ENCODE data around the gene MBD3L2. TPM values are rescaled to one million over a fixed set of nuclear protein-coding genes. Genes with fewer than 3 reads are reported as not detected.
"Not testable (repeated sequence)": the region's sequence is repeated elsewhere in the genome, so short reads cannot be mapped to it uniquely, and the experiment has no call there.

MBD3L2 gene
- total RNA-seq, 4 donors from 2014 or later, result not detected

DNA sequence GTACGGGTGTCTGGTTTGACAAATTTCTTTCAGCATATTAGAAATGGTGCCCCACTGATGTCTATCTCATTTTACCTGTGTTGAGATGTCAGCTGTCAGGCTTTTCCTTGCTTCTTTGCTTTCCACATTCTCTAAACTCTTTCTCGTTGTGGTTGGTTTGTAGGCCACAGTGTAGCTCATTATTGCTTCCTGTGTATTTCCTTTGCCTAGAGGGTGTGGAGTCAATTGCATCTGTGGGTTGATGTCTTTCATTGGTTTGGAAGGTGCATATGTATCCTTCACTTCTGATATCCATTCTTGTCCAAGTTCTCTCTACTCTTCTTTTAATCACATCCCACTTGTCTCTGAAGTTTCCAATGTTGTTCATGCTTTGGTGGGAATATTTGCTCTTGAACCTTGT, 7.6 kb upstream of the MBD3L2 start:
- DNase-seq; H3K36me3 ChIP-seq; H3K4me1 ChIP-seq; intact Hi-C loops (cut with DNase I); H3K27me3 ChIP-seq; H3K27ac ChIP-seq; H3K4me3 ChIP-seq (replicated peaks in 1 of 3); H3K9me3 ChIP-seq: not testable (repeated sequence)
- WGBS, 2 donors, result no CpG with 5 or more reads among the region's 2 CpGs

DNA sequence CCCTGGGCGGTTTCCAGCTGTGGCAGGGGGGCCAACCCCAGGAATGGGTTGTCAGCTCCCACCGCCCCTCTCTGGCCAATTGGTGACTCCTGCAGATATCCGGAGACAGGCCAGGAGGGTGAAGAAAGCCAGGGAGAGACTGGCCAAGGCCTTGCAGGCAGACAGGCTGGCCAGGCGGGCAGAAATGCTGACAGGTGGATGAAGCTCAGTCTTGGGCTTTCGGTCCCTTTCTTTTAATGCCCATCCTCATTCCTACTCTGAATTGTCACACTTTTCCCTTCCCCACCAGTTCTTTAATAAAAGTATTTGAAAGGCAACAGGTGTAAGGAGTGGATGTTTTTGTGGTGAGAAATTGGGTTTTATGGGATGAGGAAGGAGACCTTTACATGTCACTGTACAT, 2.3 kb downstream of the MBD3L2 start:
- H3K27me3 ChIP-seq; H3K36me3 ChIP-seq; H3K4me3 ChIP-seq (replicated peaks in 1 of 3); DNase-seq; H3K9me3 ChIP-seq; intact Hi-C loops (cut with DNase I); H3K4me1 ChIP-seq; H3K27ac ChIP-seq: not testable (repeated sequence)
- 64% methylated on average over 3 of the region's 5 CpGs; no CpG with 5 or more reads in 1 of the 2 donors for WGBS, 2 donors

DNA sequence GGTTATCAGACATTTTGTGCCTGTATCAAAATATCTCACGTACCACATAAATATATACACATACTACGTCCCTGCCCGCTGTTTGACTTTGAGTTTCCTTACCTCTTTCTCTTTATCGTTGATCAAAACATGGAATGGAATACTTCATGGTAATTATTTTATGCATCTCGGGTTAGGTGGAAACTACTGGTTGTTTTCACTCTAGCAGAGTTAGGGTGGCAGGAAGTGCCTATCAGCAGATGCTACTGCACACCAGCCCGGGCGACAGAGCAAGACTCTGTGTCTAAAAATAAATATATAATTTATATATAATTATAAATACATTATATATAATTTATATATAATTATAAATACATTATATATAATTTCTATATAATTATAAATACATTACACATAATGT, 3.8 kb downstream of the MBD3L2 start:
- H3K36me3 ChIP-seq; intact Hi-C loops (cut with DNase I); H3K27me3 ChIP-seq; H3K9me3 ChIP-seq; H3K4me3 ChIP-seq (replicated peaks in 1 of 3); H3K4me1 ChIP-seq; H3K27ac ChIP-seq; DNase-seq: not testable (repeated sequence)
- WGBS, 2 donors, result 90 to 91% methylated on average over 7 of the region's 7 CpGs

DNA sequence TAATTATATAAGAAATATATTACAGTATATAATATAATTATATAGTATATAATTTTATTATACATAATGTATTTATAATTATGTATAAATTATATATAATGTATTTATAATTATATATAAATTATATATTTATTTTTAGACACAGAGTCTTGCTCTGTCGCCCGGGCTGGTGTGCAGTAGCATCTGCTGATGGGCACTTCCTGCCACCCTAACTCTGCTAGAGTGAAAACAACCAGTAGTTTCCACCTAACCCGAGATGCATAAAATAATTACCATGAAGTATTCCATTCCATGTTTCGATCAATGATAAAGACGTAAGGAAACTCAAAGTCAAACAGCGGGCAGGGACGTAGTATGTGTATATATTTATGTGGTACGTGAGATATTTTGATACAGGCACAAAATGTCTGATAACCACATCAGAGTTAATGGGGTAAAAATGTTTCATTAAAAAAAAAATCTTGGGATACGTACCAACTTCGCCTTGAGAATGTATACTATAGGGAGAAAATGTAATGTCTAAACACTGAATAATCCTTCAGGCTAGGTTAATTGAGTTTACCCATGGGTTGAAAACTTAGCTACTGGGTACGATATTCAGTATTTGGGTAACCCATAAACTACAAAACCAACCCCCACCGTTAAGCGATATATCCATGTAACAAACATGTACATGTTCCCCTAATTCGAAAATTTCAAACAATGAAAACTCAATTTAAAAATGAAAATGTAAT, 5.7 kb downstream of the MBD3L2 start:
- H3K4me1 ChIP-seq; H3K27me3 ChIP-seq; H3K36me3 ChIP-seq; H3K27ac ChIP-seq; intact Hi-C loops (cut with DNase I); H3K4me3 ChIP-seq (replicated peaks in 1 of 3); H3K9me3 ChIP-seq; DNase-seq: not testable (repeated sequence)
- WGBS, 2 donors, result 94 to 96% methylated on average over 12 to 14 of the region's 14 CpGs

DNA sequence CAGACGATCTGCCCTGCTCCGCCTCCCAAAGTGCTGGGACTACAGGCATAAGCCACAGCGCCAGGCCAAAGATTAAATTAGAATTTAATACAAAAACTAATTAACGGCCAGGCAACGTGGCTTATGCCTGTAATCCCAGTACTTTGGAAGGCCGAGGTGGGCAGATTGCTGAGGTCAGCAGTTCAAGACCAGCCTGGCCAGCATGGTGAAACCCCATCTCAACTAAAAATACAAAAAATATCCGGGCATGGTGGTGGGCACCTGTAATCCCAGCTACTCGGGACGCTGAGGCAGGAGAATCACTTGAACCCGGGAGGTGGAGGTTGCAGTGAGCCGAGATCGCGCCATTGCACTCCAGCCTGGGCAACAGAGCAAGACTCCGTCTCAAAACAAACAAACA, 6.6 kb downstream of the MBD3L2 start:
- H3K36me3 ChIP-seq, result not testable (repeated sequence)
- WGBS, 2 donors, result 92 to 98% methylated on average over 11 to 14 of the region's 14 CpGs

DNA sequence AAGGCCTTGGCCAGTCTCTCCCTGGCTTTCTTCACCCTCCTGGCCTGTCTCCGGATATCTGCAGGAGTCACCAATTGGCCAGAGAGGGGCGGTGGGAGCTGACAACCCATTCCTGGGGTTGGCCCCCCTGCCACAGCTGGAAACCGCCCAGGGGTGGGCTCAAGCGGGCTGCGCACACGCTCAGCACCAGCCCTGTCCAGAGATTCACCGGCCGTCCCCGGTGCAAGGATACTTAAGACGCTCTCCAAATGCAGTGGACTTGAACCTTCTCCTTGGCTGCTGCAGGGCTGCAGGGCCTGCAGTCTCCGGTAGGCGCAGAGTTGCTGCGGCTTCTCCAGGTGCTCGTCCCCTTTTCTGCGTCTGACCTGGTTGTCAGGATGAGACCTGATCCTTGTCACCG, 7.2 kb downstream of the MBD3L2 start:
- H3K9me3 ChIP-seq; DNase-seq; H3K4me1 ChIP-seq; intact Hi-C loops (cut with DNase I); H3K27me3 ChIP-seq; H3K27ac ChIP-seq; H3K4me3 ChIP-seq (replicated peaks in 1 of 3); H3K36me3 ChIP-seq: not testable (repeated sequence)
- 71% methylated on average over 9 of the region's 16 CpGs; no CpG with 5 or more reads in 1 of the 2 donors for WGBS, 2 donors

More for the DNA sequence above, 6.6 kb downstream of the MBD3L2 start:
- DNase-seq; H3K27ac ChIP-seq; intact Hi-C loops (cut with DNase I); H3K4me3 ChIP-seq (replicated peaks in 1 of 3); H3K27me3 ChIP-seq; H3K9me3 ChIP-seq; H3K4me1 ChIP-seq: not testable (repeated sequence)

DNA sequence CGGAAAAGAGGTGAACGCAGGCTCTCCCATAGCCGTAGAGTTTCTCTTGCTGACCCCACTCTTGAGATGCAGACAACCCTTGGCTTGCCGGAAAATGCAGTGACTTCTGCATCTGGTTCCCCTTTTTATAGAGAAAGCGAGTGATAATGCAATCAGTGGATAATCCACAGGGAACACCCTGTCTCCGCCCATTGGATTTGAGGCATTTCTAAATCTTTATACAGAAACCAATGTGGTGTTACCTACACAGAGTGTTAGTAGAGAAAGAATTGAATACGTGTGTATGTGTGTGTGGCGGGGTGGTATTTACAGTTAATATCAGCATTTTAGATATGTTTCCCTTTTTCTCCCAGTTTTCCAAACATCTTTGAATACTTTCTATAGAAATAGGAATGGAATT, 9.5 kb downstream of the MBD3L2 start, which contains the start of gene MBD3L3:
Gene MBD3L3, minus strand, starts transcription at position 101 of the 400 bp plus-strand sequence. Its CDS starts 71 bp downstream, at position 30.
- H3K27me3 ChIP-seq; H3K36me3 ChIP-seq; H3K4me1 ChIP-seq; intact Hi-C loops (cut with DNase I); DNase-seq; H3K4me3 ChIP-seq (replicated peaks in 1 of 3); H3K27ac ChIP-seq; H3K9me3 ChIP-seq: not testable (repeated sequence)
- no CpG with 5 or more reads among the region's 8 CpGs for WGBS, 2 donors

DNA sequence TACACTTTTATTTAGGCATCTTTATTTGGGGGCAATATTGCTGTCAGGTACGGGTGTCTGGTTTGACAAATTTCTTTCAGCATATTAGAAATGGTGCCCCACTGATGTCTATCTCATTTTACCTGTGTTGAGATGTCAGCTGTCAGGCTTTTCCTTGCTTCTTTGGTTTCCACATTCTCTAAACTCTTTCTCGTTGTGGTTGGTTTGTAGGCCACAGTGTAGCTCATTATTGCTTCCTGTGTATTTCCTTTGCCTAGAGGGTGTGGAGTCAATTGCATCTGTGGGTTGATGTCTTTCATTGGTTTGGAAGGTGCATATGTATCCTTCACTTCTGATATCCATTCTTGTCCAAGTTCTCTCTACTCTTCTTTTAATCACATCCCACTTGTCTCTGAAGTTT, 10.9 kb downstream of the MBD3L2 start:
- intact Hi-C loops (cut with DNase I); H3K4me3 ChIP-seq (replicated peaks in 1 of 3): not testable (repeated sequence)
- 55 to 74% methylated on average over 2 of the region's 2 CpGs for WGBS, 2 donors

DNA sequence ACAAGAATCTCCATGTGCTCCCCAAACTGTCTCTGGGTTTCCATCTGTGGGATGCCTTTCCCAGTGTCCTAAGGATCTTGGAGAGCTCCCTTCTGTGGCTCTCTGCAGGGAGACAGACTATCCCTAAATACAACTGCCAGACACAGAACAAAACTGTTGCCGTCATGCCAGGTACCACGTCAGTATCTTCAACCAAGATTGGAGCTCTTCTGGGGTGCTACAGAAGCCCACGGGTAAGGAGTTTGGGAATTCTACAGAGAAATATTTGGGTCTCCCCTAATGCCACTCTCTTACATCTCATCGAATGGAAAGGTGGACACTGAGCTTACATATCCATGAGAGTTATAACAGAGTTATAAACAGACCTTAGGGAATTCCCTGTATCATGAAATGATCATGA, 14.2 kb downstream of the MBD3L2 start:
- DNase-seq, result no peak
- H3K27ac ChIP-seq, result no peak overlapping the region
- no peaks in the 10 kb centered on the region for H3K27me3 ChIP-seq
- TF ChIP-seq POLR2A (IDR thresholded peaks at IDR 0.05), result no peak
- TF ChIP-seq, protein P1, sequence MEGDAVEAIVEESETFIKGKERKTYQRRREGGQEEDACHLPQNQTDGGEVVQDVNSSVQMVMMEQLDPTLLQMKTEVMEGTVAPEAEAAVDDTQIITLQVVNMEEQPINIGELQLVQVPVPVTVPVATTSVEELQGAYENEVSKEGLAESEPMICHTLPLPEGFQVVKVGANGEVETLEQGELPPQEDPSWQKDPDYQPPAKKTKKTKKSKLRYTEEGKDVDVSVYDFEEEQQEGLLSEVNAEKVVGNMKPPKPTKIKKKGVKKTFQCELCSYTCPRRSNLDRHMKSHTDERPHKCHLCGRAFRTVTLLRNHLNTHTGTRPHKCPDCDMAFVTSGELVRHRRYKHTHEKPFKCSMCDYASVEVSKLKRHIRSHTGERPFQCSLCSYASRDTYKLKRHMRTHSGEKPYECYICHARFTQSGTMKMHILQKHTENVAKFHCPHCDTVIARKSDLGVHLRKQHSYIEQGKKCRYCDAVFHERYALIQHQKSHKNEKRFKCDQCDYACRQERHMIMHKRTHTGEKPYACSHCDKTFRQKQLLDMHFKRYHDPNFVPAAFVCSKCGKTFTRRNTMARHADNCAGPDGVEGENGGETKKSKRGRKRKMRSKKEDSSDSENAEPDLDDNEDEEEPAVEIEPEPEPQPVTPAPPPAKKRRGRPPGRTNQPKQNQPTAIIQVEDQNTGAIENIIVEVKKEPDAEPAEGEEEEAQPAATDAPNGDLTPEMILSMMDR (IDR thresholded peaks at IDR 0.05), result no peak
- 84 to 90% methylated on average over 4 of the region's 4 CpGs for WGBS, 2 donors
- no peak overlapping the region for H3K4me3 ChIP-seq (replicated peaks in 1 of 3)
- H3K4me1 ChIP-seq, result no peaks in the 10 kb centered on the region
- no peaks in the 10 kb centered on the region for H3K36me3 ChIP-seq
- no peaks in the 10 kb centered on the region for H3K9me3 ChIP-seq
- intact Hi-C loops (cut with DNase I), result no loop called here

More for the DNA sequence above, 10.9 kb downstream of the MBD3L2 start:
- not testable (repeated sequence) for H3K9me3 ChIP-seq, H3K27me3 ChIP-seq, H3K4me1 ChIP-seq, H3K36me3 ChIP-seq, DNase-seq, H3K27ac ChIP-seq

Measured in thyroid gland (tissue), 4 donors.